Pancreas (tissue), 10 donors: Measurements from ENCODE around the gene DCP1A. TPM values are rescaled to one million over a fixed set of nuclear protein-coding genes. Genes with fewer than 3 reads are reported as not detected.

Experiments
- ATAC-seq, 4 donors: fragments of 200-7000 bp; cut with Tn5 transposase; one replicate each; pipeline versions ENCODE4 v1.8.0 to v1.9.1; 2020; ENCODE audit warnings: mild to moderate bottlenecking in 4 of 4, moderate library complexity in 4 of 4
- DNase-seq, 6 donors: peaks; one replicate each; pipeline ENCODE4 v3.0.0-alpha.2; 2020
- FAIRE-seq: peaks from 2 replicates; lab custom pipeline; 2012; peaks lifted over from hg19 to GRCh38; lab: Jason Lieb, UNC
- H3K27ac ChIP-seq, 4 donors: fragments of 200-600 bp; sonication (generic); 1 replicate in 3 of 4; 2 replicates in 1 of 4; pipeline versions ENCODE4 v1.5.0 to v1.8.0; 2020
- H3K27me3 ChIP-seq, 4 donors: fragments of 200-600 bp; one replicate each; pipeline ENCODE4 v1.8.0; 2021
- H3K36me3 ChIP-seq, 3 donors: fragments of 200-600 bp; sonication (generic) in 1 of 3; one replicate each; pipeline versions ENCODE4 v1.5.0 to v1.8.0; 2020 to 2021
- H3K4me1 ChIP-seq, 3 donors: fragments of 200-600 bp; one replicate each; pipeline ENCODE4 v1.8.0; 2021
- H3K4me3 ChIP-seq, 4 donors: fragments of 200-600 bp; sonication (generic) in 2 of 4; one replicate each; pipeline versions ENCODE4 v1.5.0 to v1.8.0; 2020 to 2021
- H3K9me3 ChIP-seq, 4 donors: fragments of 200-600 bp; one replicate each; pipeline ENCODE4 v1.8.0; 2021
- CTCF ChIP-seq, 4 donors: fragments of 200-600 bp; sonication (generic) in 3 of 4; IDR thresholded peaks; one replicate each; pipeline versions ENCODE4 v1.5.0 to v1.8.0; 2021; ENCODE audit warnings: antibody characterized with exemption in 4 of 4
- WGBS, 2 donors: extraction: QIAGEN DNeasy Blood & Tissue Kit; methylation state at CpG; one replicate each; pipeline ENCODE4 v1.1.7; 2013; 5-methylcytosine and 5-hydroxymethylcytosine counted together
- intact Hi-C, 3 donors: fragments of 100-400 bp; cut with DNase I; formaldehyde crosslinking; loops; one replicate each; pipeline versions ENCODE4 v1.11.1 to v1.14.2; 2022
- polyA plus RNA-seq, 2 donors: library from polyadenylated mRNA; stranded (reverse); fragments of 200-250 nt; gene quantifications; one replicate each; pipeline ENCODE4 v1.2.3, GENCODE V29; 2013
- total RNA-seq, 6 donors: library from RNA; stranded (reverse); fragmentation: NEBNext Ultra II Directional in 4 of 6; extraction: Animal tissue kit (Norgen Biotek cat#: 25700) in 4 of 6; gene quantifications; one replicate each; pipeline versions ENCODE4 v1.2.1 to v1.2.4, GENCODE V29; 2021 to 2023
- donor health status: healthy with polysubstance abuse.
- donor health status: DM: no; HTN: no; CAD: no; lungs with moderate emphysema.
- donor health status: DM: no; HTN: no; CAD: no.
- donor health status: control.
- donor health status: control.
- donor health status: Bipolar disorder and iron deficiency.
- donor health status: DM: yes; HTN: yes; CAD: no.
- donor health status: DM: no; HTN: no; CAD: no.
- donor health status: DM: no; HTN: no; CAD: no.
- donor health status: DM: yes; HTN: yes; CAD: no.

DCP1A gene
- total and polyA plus RNA-seq, 8 donors, result 4.9 to 13.9 (median 6.9) TPM

GRCh38 chr3:53242155-53242554 lies 105.2 kb downstream of the DCP1A start:
- peak; percentile 42 to 55 (median 50) for ATAC-seq
- DNase-seq, result peak in 3 of 6 donors; percentile 47 to 66 (median 59)
- Histone ChIP-seq H3K9me3 (no peaks in the 10 kb centered on the region), H3K4me1 (peaks cover 39 to 65% (median 44%) of the 10 kb centered on the region in 3 donors), H3K4me3 (no peak overlapping the region), H3K36me3 (peaks cover 0 to 13% (median 4%) of the 10 kb centered on the region in 3 donors), H3K27ac (peak overlapping the region; percentile 3 to 59 (median 44)), H3K27me3 (no peaks in the 10 kb centered on the region)
- WGBS, 2 donors, result 65% methylated on average over 7 of the region's 7 CpGs
- intact Hi-C loops, result no loop called here
- TF ChIP-seq CTCF (IDR thresholded peaks at IDR 0.05), result no peak
- no peak for FAIRE-seq

DNA sequence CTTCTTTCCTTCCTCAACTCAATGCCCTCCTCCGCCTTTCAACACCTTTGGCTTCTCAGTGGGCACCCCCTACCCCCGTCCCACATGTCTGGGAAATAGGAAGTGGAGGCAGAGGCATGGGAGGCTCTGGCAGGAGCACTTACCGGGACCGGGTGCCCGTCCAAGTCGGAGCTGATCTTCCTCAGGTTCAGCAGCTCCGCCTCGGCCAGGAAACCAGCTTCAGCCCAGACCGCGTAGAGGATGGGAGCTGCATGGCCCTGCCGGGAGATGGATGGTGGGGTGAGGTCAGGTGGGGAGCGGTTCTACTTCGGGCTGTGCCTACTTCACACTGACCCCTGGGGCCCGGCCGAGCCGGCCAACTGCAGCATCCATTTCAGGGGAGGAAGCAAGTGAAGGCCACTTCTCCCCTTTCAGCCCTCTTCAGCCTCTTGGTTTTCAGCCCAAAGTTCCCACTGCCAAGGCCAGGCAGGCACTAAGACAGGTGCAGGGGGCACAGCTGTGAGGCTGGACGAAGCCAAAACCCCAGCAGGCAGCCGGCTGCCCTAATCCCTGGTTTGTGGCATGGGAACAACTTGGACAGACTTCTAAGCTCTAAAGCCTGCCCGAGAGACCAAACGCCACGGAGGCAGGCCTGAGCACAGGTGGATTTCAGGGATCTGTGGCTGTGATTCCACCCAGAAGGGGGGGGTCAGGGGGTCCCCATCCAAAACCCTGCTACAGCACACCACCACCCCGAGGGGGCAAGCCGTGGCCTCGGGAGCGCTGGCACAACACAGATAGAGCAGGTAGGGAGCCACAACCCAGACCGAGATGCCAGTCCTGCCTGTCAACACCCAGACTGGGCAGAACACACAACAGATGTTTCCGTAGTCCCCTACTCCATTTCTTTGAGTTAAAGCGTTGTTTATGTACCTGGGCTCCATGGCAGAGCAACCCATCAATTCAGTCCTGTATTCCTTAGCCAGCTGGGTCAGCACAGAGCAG lies 106.1 kb downstream of the DCP1A start:
- Histone ChIP-seq H3K4me1 (peaks cover 39 to 74% (median 44%) of the 10 kb centered on the region in 3 donors), H3K27me3 (no peaks in the 10 kb centered on the region), H3K4me3 (no peak overlapping the region), H3K27ac (peak overlapping the region in 3 of 4 donors; percentile 41 to 59 (median 46)), H3K9me3 (no peaks in the 10 kb centered on the region), H3K36me3 (peaks cover 0 to 13% (median 4%) of the 10 kb centered on the region in 3 donors)
- no peak for TF ChIP-seq CTCF (IDR thresholded peaks at IDR 0.05)
- ATAC-seq, result peak; percentile 6 to 47 (median 30)
- 55 to 69% methylated on average over 27 to 28 of the region's 28 CpGs for WGBS, 2 donors
- no peak for FAIRE-seq
- intact Hi-C loops, result no loop called here
- peak in 2 of 6 donors; percentile 43 to 66 for DNase-seq

- no peak for FAIRE-seq
- Histone ChIP-seq H3K4me3 (no peak overlapping the region), H3K27ac (peak overlapping the region in 2 of 4 donors; percentile 59 to 72), H3K36me3 (peaks cover 0 to 15% (median 7%) of the 10 kb centered on the region in 3 donors), H3K9me3 (no peaks in the 10 kb centered on the region), H3K4me1 (peaks cover 39 to 78% (median 44%) of the 10 kb centered on the region in 3 donors), H3K27me3 (no peaks in the 10 kb centered on the region)
- intact Hi-C loops, result no loop called here
- ATAC-seq, result no peak
- no peak for DNase-seq
- no peak for TF ChIP-seq CTCF (IDR thresholded peaks at IDR 0.05)
- WGBS, 2 donors, result 87 to 91% methylated on average over 5 of the region's 5 CpGs
These were observed 107.5 kb downstream of the DCP1A start for GRCh38 chr3:53239800-53240199.

GRCh38 chr3:53238886-53239285 lies 108.5 kb downstream of the DCP1A start:
- ATAC-seq, result no peak
- DNase-seq, result no peak
- Histone ChIP-seq H3K36me3 (peaks cover 3 to 24% (median 16%) of the 10 kb centered on the region in 3 donors), H3K9me3 (no peaks in the 10 kb centered on the region), H3K27ac (peak overlapping the region in 3 of 4 donors; percentile 28 to 72 (median 68)), H3K4me1 (peaks cover 33 to 69% (median 40%) of the 10 kb centered on the region in 3 donors), H3K27me3 (no peaks in the 10 kb centered on the region), H3K4me3 (no peak overlapping the region)
- intact Hi-C loops, result no loop called here
- no peak for TF ChIP-seq CTCF (IDR thresholded peaks at IDR 0.05)
- FAIRE-seq, result no peak
- WGBS, 2 donors, result 83 to 89% methylated on average over 4 of the region's 4 CpGs
